GM21447 (cell line): ENCODE measurements around the gene NRP2.

Experiments
- ATAC-seq: cut with Tn5 transposase; IDR thresholded peaks from one replicate; pipeline ENCODE4 v1.9.1; 2021; ENCODE audit not compliant: unreplicated experiment

NRP2 gene

GRCh38 chr2:205751569-205752031 is 69.3 kb downstream of the NRP2 start:
- no peak for ATAC-seq

GRCh38 chr2:205752296-205752820 is 70.1 kb downstream of the NRP2 start:
- no peak for ATAC-seq

GRCh38 chr2:205752924-205753323 is 70.6 kb downstream of the NRP2 start:
- no peak for ATAC-seq

DNA sequence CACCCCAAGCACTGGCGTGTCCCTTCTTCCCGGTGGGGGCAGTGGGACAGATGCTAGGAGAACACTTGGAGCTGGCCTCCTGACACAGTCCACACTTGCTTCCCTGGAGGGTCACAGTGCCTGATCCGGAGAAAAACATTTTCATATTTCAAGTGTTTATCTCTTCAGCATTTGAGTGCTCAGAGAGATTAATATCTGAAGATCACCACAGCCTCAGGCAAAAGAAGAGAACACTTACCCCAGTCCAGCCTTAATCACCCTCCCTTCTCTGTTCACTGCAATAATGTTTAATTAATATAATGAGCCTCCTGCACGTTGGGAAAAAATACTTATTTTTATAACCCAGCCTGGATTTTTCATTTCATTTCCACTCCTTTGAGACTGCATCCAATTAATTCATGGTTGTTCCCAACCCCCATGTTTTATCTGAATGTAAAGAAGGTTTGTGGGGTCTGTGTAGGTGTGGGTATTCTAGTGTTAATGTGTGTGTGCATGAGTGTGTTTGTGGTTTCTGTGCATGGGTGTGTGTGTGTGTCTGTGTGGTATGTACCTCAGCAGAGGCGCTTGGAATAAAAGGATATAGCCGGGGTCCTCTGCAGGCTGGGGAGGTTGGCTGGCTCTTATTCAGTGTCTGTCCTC is 72.1 kb downstream of the NRP2 start:
- no peak for ATAC-seq

GRCh38 chr2:205754924-205755321 is 72.6 kb downstream of the NRP2 start:
- ATAC-seq: no peak

- no peak for ATAC-seq
Measured at GRCh38 chr2:205755923-205756322, 73.6 kb downstream of the NRP2 start.

DNA sequence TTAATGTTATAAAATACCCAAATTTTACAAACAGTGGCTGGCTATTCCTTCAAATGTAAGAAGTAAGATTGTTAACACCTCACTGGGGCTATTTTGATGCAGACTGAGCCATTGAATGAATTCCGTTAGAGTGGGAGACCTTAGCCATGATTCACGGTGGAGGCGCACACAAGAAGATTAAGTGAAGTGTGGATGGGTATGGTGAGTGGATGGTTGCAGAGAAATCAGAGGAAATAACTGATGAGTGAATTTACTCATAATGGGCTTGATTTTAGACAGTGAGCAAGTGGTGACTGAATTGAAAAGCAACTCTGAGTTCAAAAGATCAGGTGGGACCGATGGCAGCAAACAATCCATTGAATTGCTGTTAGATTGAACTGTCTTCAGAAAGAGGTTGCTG is 75.0 kb downstream of the NRP2 start:
- ATAC-seq: no peak

DNA sequence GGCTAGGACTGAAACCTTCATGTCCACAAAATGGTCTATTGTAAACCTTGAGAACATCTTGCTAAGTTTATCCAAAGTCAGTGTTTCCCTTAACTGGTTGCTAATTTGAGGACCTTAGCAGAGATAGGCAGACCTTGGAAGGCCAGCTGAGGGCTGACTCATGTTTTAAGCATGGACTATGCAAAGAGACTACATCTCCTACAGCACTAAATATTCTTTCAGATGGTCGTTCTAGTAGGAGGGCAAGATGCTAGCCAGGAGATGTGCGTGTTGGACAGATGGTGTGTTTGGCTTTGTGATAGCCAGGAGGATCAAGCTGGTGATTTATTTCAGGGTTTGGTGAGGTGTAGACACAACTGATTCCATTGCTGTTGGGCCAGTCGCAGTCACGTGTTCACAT is 75.8 kb downstream of the NRP2 start:
- no peak for ATAC-seq

DNA sequence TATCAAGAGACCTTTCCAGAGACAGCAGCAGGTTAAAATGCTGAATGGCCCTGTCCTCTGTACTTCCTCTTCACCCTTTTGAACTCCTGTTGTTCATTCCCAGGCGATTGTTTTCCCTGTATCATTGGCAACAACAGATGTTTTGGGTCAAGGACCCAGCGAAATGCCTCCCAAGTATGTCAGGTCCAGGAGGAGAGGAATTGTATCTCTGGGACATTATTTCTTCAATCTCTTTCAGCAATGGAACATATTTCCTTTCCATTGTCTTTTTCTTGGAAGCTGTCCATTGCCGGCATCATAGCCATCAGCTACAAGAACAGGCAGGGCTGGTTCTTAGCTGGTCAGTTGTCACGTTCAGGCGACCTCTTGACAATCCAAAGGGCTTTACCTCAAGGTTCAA is 76.2 kb downstream of the NRP2 start:
- ATAC-seq: no peak

GRCh38 chr2:205759257-205759656 is 77.0 kb downstream of the NRP2 start:
- no peak for ATAC-seq

DNA sequence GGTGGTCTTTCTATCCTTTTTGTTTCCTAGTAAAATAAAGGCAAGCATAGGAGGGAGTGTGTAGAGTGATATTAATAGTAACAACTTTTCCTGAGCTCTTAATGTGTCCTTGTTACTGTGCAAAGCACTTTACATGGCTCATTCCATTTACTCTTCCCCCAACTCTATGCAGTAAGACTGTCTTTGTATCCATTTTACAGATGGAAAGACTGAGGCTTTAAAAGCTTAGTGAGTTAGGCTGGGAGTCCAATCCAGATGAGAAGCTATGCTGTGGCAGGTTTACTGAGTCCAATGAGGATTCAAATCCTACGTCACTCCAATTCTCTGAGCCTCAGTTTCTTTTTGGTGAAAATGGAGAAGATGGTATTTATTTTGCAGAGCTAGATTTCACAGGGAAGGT is 77.4 kb downstream of the NRP2 start:
- ATAC-seq: no peak

DNA sequence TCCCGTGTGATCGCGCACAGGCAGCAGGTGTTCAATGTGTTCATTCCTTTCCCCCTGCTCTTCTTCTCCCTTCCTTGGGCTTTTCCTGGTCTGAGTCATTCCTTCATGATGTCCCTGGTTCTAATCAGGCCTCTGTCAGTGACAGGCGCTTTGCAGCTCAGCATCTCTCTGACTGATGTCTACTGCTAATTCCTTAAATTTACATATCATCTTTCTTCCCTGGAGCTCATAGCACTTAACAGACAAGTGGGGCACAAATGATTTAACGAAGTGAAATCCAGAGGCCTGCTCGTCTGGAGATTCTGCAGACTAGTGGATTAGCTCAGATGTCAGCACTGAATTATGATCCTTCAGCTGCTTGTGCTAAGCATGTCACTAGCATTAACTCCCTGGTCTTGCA is 77.9 kb downstream of the NRP2 start:
- no peak for ATAC-seq

- no peak for ATAC-seq
Measured at GRCh38 chr2:205761421-205761820, 79.1 kb downstream of the NRP2 start.

GRCh38 chr2:205762881-205763280 is 80.6 kb downstream of the NRP2 start:
- ATAC-seq: no peak

DNA sequence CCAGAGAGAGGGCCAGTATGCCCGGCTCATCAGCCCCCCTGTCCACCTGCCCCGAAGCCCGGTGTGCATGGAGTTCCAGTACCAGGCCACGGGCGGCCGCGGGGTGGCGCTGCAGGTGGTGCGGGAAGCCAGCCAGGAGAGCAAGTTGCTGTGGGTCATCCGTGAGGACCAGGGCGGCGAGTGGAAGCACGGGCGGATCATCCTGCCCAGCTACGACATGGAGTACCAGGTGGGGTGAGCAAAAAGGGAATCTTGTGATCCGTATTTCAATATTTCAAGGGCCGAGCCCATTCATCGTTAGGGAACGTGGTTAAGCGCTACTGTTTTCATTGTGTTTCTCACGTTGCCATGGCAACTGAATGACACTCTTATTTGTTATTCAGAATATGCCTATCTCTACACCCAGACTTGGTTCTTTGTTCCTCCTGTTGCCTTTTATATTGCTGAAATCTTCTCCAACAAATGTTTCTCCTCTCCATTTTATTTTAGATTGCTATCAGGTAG is 81.5 kb downstream of the NRP2 start:
- no peak for ATAC-seq

GRCh38 chr2:205764270-205764746 is 82.0 kb downstream of the NRP2 start:
- ATAC-seq: no peak

DNA sequence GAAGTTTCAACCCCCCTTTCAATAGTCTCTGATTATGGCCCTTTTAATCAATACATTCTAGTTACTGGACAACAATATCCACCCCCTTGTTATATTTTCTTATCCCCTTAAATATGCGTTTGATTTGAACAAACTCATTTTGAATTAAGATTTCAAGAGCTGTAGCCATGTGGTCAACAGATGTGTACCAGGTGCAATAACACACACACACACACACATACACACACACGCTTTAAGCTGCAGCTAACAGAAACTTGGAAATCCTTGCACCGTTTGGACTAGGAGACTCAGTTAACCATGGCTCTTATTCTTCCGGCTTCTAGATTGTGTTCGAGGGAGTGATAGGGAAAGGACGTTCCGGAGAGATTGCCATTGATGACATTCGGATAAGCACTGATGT is 82.8 kb downstream of the NRP2 start:
- ATAC-seq: no peak

DNA sequence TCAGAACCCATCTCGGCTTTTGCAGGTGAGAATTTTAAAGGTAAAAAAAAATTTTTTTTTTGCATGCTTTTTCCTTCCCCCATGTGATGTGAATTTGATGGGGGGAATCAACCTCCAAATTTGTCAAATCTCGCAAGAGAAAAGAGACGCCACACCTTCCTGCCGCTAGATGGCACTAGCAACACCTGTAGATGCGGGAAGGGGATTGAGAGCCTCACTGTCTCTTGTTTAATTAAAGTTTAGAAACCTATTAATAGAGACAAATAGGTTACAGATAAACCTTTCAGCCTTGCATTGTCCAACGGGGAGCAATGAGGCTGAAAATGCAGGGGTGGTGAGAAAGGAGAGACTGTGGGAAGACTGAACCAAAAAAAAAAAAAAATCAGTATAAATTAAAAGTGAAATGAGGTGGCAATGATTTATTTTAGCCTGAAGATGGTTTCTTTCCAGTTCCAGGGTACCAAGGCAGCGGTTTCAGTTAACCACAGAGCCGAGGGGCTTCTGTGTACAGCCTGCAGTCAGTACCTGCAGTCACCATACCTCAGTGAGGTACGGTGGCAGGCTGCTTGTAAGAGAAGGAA is 84.6 kb downstream of the NRP2 start:
- ATAC-seq: no peak

DNA sequence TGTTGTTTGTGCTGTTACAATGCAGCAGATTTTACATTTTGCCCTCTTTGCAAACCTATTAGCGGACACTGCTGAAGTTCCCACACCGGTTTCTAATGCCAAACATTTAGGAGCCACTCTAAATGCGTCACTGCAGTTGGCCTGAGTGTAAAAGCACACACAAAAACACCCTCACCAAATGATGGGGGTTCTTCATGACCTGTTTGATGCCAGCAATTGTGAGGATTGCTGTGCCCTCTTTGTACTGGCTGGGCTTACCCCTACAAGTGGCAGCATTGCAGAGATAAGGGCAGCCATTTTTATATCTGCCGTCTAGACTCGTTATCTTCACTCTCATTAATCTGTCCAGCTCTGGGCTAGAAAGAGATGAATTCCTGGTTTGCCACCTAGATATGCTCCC is 85.3 kb downstream of the NRP2 start:
- ATAC-seq: no peak

DNA sequence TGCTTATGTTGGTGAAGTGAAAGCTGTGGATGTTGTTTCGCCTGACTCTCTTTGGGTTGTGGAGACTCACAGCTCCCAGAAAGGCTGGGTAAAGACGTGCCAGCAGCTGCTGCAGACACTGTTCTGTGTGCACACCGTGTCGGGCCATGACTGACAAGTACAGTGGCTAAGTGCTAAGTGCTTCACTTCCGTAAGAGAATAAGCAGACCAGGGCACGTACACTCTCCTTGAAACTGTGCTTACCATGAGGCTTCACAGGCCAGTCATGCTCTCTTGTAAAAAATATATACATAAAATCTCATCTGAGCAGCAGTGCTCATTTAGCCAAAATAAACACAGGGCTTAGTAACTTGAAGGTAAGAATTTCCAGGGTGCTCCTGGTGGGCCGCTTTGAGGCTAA is 86.0 kb downstream of the NRP2 start:
- ATAC-seq: no peak

- no peak for ATAC-seq
Measured at GRCh38 chr2:205768815-205769494, 86.7 kb downstream of the NRP2 start.

GRCh38 chr2:205769495-205769850 is 87.2 kb downstream of the NRP2 start:
- no peak for ATAC-seq
